HCT116 (cell line): ENCODE measurements around the gene CARMIL1.

Experiments used
- CTCF ChIP-seq, 3 experiments: fragments of 200-600 bp in 1 of 3; sonication (generic) in 1 of 3; IDR thresholded peaks in 2 of 3; conservative IDR thresholded peaks in 1 of 3; 2 replicates each; pipeline ENCODE4 v1.5.1; 2012 to 2017; ENCODE audit warnings: low read depth in 2 of 3, low read length in 2 of 3, antibody characterized with exemption in 1 of 3, borderline replicate concordance in 1 of 3, control low read depth in 1 of 3, mild to moderate bottlenecking in 1 of 3, mixed read lengths in 1 of 3, mixed run types in 1 of 3, moderate library complexity in 1 of 3; ENCODE audit not compliant: insufficient read depth in 1 of 3
- REST ChIP-seq: IDR thresholded peaks from 2 replicates; pipeline ENCODE4 v1.6.1; 2012; ENCODE audit warnings: low read depth

- TF ChIP-seq CTCF (IDR thresholded peaks at IDR 0.05 in 2 of 3, conservative IDR thresholded peaks at IDR 0.05 in 1 of 3; ENCODE audit: borderline replicate concordance in 1 of 3, insufficient read depth in 1 of 3, low read depth in 2 of 3, low read length in 2 of 3) (no peak), REST (no peak)
These were observed 194.3 kb downstream of the CARMIL1 start for GRCh38 chr6:25473447-25473846.
